ENCODE results near the gene WTAP.
A peak's percentile ranks its signal among the peaks of the same experiment; 100 is the strongest.
"Not testable (repeated sequence)": the region's sequence is repeated elsewhere in the genome, so short reads cannot be mapped to it uniquely, and the experiment has no call there.

WTAP gene

DNA sequence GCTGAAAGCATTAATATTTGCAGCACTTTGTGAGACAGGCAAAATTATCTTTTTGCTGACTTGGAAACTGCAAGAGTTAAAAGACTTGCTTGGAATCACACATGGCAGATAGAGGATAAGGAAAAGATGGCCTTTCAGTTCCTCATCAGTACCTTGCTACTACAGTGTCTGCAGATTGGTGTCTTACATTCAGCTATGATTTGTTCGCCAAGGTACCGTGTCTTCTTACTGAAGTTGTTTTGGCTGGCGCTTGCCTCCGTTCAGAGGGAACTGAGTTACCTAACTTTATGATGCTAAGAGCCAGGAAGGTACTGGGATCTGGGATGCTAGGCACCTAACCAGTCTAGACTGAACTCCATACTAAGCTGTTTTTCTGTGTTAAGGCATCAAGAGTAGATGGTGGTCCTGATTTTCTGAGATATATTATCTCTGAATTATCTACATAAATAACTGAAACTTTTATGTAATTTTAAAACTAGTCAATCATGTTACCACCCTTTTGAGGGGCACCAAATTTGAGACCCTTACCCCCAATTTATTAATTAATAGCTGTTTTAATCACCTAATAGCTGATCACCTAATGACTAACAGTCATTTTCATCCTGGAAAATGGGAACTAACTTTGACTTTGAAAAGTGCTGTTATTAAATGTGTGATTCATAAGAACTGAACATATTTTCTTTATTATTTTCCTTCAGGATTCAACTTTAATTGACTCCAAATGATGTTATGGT is 2.5 kb downstream of the WTAP start:
- DNase-seq = peak; percentile 36

DNA sequence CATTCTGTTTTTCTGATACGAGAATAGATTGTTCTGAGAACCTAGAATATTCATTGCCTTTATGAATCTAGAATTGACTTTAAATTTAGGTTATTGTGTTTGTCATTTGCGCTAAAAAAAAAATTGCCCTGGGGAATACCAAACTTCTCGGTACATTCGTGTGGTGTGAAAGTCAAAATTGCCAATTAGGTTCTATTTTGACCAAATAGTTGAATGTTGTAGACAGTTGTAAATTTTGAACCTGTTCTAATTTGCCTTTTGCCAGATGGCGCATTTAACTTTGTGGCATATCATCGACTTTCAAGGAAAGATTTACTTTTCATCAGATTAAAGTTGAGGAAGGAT is 3.0 kb downstream of the WTAP start:
- DNase-seq = no peak

DNA sequence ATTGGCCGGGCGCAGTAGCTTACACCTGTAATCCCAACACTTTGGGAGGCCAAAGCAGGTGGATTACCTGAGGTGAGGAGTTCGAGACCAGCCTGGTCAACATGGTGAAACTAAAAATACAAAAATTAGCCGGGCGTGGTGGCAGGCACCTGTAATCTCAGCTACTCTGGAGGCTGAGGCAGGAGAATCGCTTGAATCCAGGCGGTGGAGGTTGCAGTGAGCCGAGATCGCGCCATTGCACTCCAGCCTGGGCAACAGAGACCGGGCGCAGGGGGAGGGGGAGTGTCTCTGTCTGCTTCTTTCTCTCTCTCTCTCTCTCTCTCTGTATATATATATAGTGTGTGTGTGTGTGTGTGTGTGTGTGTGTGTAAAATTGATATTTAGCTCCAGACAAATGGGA is 5.2 kb downstream of the WTAP start:
- not testable (repeated sequence) for DNase-seq

DNA sequence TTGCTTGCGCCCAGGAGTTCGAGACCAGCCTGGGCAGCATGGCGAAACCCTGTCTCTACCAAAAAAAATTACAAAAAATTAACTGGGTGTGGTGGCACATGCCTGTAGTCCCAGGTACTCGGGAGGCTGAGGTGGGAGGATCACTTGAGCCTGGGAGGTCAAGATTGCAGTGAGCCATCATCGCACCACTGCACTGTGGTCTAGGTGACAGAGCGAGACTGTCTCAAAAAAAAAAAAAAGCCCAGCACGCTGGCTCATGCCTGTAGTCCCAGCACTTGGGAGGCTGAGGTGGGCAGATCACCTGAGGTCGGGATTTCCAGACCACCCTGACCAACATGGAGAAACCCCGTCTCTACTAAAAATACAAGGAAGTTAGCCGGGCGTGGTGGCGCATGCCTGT is 6.1 kb downstream of the WTAP start:
- DNase-seq = not testable (repeated sequence)

DNA sequence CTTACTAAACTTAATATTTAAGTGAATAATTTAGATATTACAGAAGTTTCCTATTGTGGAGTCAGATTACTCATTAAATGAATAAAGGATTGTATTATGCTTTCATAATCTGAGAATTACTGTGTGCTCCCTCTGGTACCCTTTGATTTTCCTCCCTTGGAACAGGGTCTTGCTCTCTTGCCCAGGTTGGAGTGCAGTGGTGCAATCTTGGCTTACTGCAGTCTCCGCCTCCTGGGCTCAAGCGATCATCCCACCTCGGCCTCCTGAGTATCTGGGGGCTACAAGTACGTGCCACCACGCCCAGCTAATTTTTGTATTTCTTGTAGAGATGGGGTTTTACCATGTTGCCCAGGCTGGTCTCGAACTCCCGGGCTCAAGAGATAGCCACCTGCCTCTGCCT is 9.6 kb downstream of the WTAP start:
- DNase-seq = no peak

DNA sequence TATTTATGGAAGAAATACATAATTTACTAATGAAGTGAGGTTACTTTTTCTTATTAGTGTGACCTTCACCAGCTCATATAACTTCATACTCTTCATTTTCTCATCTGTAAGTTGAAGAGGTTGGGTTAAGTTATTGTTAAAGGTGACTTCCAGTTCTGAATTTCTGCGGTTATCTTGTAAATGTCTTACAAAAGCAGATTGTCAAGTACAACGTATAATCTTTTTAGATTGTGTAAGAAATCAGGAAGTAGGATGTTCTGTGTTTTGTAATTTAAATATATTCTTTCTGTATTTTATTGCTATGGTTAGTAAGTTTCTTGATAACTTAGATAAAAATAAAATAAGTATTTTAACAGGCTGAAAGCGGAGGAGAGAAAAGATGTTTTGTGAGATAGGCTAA is 12.0 kb downstream of the WTAP start:
- DNase-seq = peak; percentile 41

DNA sequence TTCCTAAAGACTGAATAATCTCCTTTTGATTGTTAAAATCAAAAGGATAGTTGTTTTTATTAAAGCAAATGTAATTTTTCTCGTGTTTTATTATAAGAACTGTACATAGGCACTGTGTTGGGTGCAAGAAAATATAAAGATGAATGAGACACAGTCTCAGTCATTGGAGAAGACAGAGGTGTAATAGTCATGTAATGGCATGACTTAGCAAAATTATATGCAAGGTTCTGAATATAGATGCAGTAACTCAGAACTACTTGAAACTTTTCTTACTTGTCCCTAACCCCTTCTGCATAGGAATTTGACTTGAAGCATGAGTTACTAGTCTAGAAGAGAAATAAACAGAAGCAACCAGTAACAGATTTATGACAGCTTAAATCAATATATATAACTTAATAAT is 14.9 kb downstream of the WTAP start:
- DNase-seq = no peak

DNA sequence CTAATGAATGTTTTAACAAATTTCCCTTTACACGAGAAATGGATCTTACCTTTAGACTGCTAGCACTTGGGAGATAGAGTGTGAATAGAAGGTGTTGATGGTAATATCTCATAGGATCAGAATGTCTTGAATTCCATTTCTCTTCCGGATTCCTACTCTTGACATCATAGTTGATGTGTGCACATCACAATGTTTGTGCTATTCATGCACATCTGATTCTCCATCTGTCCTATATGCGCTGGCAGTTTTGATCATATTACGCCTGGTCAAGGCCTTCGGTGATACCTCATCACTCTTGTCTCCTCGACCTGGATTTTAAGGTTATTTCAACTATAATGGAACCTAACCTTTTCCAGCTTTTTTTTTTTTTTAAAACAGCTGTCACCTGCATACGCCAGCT is 17.8 kb downstream of the WTAP start:
- no peak for DNase-seq

DNA sequence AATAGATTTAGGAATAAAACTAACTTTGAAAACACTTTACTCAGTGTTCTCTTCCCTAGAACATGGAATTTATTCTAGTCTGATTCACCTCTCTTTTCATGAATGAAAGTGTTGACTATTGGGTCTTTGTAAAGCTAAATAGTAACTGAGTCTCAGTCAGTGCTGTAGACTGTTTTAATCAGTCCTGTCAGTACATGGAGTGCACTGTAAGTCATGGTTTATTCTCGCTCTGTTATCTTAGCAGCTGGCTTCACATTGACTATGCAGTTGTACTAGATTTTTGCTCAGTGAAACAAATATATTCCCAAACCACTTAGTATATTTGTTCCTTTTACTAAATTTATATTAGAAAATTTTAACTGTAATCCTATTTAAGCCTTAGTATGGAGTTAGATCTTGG is 19.5 kb downstream of the WTAP start:
- DNase-seq = no peak

DNA sequence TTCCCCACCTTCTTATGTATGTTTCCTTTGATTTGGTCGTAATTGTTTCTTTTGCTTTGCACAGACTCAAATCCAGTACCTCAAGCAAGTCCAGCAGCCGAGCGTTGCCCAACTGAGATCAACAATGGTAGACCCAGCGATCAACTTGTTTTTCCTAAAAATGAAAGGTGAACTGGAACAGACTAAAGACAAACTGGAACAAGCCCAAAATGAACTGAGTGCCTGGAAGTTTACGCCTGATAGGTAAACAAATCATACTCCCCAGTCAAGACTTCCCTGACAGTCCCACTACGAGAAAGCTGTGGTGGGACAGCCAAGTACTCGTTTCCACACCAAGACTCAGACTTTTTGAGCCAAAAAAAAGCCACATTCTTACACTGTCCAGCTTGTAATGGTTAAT is 20.8 kb downstream of the WTAP start:
- DNase-seq = not testable (repeated sequence)

DNA sequence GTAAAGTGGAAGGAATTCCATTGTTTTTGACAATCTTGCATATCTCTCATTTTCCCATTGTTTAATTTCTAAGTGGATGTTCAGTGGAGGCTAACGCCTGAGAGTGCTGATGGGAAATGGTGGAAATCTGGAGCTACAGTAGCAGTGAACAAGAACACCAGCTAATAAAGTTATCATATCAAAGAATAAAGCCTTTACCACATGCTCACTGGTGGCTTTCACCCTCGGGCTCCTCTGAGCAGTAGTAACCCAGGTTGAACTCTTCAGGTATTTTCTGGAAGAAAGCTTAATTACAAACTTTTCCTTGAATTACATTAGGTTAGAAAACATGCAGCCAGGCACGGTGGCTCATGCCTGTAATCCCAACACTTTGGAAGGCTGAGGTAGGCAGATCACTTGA is 24.1 kb downstream of the WTAP start:
- DNase-seq = no peak

DNA sequence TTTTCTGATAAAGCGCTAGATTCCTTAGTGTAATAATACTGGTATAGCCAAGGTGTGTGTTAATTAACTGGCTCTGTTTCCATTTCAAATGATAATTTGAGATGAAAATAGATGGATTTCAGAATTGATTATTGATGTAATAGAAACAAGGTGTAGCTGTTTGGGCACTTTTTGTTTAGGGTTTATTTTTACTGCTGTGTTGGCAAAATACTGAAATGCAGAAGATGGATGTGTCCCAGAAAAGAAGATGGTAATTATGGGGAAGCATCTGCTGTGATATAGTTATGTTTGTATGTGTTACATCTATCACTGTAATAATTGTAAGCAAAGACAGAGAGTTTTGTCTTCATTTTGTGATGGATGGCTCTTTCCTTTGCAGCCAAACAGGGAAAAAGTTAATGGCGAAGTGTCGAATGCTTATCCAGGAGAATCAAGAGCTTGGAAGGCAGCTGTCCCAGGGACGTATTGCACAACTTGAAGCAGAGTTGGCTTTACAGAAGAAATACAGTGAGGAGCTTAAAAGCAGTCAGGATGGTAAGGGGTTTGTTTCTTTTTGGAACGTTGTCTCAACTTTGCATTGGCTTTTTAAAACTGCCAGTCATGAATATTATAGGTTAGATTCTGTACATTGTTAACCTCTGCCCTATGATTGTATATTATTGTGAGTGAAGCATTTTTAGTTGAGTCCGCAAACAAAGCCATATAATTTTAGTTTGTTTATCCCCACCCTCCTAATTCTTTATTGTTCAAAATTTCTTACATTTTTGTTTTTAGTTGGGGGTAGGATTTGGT is 26.0 kb downstream of the WTAP start:
- no peak for DNase-seq

DNA sequence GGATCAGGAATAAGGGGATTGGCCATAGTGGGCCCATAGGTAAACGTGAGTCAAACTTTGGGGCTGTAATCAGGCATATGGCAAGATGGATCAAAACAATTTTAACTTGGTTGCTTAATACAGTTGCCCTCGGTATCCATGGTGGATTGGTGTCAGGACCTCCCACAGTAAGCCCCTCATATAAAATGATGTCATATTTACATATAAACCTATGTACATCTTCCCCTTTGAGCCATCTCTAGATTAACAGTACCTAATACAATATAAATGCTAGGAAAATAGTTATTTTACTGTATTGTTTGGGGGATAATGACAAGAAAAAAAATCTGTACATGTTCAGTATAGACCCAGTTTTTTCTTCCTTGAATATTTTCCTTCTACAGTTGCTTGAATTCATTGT is 27.1 kb downstream of the WTAP start:
- DNase-seq = no peak

DNA sequence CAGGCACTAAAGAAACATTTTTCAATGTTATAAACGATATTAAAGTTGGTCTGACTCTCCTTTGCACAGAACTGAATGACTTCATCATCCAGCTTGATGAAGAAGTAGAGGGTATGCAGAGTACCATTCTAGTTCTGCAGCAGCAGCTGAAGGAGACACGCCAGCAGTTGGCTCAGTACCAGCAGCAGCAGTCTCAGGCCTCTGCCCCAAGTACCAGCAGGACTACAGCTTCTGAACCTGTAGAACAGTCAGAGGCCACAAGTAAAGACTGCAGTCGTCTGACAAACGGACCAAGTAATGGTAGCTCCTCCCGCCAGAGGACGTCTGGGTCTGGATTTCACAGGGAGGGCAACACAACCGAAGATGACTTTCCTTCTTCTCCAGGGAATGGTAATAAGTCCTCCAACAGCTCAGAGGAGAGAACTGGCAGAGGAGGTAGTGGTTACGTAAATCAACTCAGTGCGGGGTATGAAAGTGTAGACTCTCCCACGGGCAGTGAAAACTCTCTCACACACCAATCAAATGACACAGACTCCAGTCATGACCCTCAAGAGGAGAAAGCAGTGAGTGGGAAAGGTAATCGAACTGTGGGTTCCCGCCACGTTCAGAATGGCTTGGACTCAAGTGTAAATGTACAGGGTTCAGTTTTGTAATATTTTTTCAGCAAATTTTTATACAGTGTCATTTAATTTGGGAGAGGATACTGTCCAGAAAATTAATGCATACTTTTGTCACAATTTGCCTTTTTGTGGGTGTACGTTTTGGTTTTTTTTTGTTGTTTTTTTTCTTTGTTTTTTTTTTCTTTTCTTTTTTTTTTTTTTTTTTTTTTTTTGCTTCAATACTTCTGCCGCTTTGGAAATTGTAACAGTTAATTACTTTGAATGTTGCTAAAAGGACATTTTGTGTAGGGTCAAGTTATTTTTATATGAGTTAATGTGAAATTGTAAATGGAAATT is 27.9 kb downstream of the WTAP start:
- DNase-seq = no peak

DNA sequence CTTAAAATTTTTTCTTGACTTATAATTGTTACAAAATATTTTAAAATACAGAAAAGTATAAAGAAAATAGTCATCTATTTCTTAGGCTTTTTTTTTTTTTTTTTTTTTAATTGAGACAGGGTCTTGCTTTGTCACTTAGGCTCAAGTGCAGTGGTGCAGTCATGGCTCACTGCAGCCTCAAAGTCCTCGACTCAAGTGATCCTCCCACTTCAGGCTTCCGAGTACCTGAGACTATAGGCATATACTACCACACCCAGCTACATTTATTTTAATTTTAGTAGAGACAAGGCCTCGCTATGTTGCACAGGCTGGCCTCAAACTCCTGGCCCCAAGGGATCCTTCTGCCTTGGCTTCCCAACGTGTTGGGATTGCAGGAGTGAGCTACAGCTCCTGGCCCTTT is 29.2 kb downstream of the WTAP start:
- DNase-seq = no peak

DNA sequence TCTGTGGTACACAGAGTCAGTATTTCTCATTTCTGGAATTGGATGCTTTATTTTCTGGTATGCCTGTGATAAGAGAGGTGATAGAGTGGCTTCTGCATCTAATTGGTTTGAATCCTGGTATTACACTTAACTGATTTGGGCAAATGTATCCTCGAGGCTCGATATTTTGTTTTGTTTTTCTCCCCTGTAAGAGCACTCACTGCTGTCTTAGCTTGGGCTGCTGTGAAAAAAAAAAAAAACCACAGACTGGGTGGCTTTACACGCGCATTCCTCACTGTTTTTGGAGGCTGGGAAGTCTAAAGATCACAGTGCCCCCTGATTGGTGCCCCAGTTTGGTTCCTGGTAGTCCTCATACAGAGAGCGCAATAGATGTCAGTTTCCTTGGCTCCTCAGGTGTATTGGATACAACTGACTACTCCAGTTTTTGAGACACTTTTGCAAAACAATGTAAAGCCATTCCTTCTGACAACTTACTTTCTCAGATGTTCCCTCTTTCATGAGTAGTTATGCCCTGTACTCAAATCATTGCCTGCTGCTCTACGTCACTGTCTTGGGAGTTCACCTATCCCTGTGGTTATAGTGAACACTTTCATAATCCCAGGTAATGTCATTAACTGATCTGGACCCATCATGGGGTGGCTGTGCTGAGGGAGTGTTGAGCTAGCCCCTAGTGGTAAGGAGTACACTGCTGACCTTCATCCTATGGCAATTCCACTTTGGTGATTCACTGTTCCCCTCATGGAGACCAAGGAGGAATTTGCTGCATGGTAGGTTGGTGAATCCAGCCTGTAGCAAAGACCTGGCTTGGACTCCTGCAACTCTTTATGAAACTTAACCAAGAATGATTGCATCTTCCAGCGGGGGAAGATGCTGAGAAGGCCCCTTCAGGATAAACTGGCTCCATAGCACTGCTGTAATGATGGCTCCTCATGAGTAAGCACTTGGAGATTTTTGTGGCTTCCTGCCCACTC is 31.0 kb downstream of the WTAP start:
- no peak for DNase-seq

DNA sequence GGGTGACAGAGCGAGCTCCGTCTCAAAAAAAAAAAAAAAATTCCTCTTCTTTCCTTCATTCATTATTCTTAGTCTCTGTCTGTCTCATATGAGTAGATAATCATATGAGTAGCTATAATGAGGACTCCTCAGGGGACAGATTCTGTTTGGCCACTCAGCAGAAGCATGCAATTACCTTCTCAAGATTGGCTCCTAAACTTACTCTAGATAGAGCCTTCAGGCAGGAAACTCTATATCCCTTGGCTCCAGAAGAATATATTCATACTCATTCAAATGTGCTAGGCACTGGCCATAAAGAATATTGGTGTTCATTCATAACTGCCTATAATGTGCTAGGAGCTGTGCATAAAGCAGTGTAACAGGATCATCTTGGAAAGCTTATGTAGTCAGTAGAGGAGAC is 32.3 kb downstream of the WTAP start:
- no peak for DNase-seq

DNA sequence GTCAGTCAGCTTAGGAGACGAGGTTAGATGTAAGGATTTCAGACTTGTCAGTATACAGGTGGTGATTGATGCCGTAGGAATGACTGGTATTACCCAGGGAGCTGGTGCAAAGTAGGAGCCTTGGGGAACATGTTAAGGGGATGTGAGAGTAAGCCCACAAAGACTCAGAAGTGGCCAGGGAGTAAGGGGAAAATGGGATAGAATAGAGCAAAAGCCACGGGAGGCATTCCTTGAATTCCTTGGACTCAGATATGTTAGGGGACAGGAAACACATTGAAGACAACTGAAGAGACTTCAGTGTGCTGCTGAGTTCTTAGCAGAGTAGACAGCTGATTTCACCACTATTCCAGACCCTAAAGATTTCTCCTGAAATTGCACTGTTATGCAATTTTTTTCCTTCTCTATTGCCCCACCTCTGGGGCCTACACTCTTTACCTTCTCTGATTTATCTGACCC is 33.3 kb downstream of the WTAP start:
- DNase-seq = no peak

DNA sequence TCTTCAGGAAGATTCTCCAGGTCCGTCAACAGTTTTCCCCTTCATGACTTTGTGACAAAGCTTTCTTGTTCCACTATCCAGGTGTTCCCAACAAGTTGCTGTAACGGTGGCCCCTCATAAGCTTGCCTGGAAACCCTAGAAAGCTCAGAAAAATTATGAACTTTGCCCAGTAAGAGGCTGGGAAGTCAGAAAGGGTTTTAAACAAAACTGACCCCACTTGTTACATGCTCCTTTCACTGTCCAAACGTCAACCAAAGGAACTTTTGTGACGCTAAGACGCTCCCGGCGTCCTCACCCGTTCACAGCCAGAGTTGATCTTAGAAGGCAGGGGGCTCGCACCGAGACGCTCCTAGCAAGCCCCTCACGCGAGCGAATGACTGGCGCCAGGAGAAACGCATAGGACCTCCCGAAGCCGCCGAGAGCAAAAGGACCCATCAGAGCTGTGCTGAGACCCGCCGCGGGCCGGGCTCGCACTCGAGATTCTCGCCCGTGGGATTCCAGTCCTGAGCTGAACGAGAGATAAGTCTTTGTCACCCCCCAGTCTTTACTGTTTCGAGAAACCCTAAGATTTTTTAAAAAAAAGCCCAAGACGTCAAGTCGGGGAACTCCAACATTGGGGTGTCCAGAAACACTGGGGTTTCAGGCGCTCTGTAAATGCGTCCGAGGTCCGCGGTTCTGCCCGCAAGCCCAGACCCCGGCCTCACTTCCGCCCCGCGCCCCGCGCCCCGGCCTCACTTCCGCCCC is 34.0 kb downstream of the WTAP start:
- DNase-seq = no peak

DNA sequence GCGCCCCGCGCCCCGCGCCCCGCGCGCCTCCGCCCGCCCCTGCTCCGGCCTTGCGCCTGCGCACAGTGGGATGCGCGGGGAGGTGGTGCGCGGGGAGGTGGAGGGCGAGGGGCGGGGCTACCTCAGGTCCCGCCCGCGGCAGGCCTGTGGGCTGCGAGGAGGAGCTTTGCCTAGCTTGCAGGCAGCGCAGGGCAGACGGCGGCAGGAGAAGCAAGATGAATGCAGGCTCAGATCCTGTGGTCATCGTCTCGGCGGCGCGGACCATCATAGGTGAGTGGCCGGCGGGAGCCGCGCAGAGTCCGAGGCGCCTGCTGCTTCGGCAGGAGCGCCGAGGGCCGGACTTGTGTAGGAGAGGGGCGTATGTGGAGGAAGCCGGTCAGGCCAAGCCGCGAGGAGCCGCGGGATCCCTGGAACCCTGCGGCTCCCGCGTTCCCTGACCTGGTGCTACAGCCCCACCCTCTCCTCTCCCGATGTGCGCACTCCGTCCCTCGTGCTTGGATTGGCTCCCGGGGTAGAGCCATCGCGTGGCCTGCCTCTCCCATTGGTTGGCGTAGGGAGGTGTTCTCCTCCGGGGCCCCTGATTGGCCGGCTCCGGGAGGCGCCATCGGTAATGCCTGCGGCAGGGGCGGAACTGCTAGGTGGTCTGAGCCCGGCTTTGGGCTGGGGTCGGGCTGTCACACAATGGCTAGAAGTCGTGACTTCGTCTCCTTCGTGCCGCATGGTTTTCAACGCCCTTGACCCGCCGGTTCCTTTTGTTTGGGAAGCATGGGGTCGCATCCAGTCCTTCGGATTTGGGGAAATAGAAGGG is 34.8 kb downstream of the WTAP start, which contains the start of gene ACAT2:
ACAT2 (plus strand) TSS at position 173 of the 808 bp plus-strand sequence; CDS start at position 216, 43 bp downstream.
- peak; percentile 99 for DNase-seq
